ENCODE data around the gene PTPRD.

The PTPRD gene

DNA sequence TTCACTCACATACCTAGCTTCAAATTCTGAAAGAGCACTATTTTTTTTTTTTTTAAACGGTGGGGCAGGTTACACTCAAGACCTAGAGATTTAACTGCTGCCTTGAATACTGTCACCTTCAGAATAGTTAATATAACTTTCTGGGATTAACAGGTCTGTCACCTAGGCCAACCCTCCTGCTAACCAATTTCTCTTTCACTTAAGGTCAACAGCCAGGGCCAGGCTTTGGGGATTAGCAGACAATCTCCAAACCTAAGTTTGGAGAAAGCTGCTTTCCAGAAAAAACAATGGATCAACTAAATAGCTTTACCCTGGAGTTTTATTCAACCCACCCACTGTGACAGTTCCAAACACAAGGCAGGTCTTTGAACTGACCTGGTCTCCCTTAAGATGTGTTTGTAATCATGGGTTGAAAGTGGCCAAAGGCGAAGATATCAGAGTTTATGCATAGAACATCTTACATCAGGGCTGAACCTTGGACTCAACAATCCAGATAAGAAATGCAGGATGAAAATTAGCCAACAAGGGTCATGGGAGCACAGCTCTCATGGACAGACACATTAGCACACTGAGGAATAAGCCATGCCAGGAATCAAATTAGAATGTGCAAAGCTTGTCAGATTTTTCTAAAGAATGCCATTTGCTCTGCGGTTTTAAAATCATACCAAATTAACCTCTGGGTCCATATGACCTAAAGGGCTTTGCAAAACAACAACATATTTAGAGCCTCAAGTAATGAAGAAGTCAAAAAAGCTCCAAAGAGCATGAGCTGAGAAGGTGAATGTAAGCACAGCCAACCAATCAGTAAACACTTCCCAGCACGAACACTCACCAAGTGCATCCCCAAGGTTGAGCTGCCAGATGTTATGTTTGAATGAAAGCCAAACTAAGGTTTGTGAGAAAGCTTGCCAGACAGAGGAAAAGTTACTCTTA lies 2274.7 kb downstream of the PTPRD start:
- peak; percentile 33 for DNase-seq

DNA sequence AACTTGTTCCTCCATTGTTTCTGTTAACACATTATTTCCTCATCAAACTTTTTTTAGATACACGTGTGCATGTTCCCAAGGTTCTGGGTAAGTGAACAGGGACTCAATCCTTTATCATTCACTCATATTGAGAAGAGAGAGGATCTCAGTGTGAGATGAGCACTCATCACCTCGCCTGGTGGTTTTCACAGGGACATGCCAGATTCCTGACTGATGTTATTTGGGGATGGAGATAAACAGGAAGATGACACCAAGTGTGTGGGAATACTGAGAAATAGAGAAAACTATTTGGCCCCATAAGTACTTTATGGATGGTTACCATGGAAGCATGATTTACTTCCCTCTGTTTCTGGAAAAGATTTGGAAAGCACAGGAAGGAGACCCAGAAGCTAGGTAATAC lies 2279.9 kb downstream of the PTPRD start:
- DNase-seq = no peak

DNA sequence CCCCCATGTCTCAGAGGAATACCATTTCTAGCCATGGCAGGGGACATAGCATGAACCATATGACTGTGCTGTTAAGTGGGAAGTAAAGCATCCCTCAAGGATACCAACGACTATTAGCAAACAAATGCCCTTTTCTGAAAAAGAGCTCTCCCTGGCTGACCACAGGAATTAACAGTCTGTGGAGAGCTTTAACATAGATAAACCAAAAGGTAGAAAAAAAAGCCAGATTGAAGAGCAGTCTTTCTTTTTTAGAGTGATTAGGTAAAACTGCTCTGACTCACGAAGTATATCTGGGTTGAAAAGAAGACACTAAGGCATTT lies 2280.5 kb downstream of the PTPRD start:
- no peak for DNase-seq

GRCh38 chr9:8331507-8332330 lies 2281.1 kb downstream of the PTPRD start:
- no peak for DNase-seq

GRCh38 chr9:8329561-8330283 lies 2283.1 kb downstream of the PTPRD start:
- DNase-seq = no peak

DNA sequence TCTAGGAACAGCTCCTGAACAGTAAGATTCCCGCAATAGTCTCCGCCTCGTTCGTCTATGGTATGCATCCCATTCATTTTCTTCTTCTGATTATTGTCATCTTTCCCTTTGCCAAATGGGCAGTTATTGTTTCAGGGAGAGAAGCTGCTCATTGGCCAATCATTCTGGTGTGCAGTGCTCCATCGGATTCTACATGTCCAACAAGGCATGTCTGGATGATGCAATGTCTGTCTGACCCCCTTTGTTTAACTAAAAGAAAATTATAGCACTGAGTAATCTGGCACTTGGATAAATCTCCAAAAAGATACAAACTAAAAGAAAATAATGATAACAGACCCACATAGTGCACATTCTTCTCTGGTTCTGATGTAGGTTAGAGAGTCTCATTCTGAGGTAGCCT lies 2297.6 kb downstream of the PTPRD start:
- no peak for DNase-seq

GRCh38 chr9:8309258-8309657 lies 2303.5 kb downstream of the PTPRD start:
- no peak for DNase-seq

DNA sequence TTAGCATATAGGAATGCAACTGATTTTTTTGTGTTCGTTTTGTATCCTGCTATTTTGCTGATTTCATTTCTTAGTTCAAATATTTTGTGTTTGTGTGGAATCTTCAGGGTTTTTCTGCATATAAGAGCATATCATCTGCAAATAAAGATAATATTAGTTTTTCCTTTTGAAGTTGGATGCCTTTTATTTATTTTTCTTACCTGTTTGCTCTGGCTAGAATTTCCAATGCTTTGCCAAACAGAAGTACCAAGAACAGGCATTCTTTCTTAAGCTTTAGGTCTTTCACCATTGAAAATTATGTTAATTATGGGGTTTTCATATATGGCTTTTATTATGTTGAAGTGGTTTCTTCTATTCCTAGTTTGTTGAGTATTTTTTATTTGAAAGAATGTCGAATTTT lies 2308.1 kb downstream of the PTPRD start:
- no peak for DNase-seq

- no peak for DNase-seq
Measured at GRCh38 chr9:8301296-8301695, 2311.5 kb downstream of the PTPRD start.

DNA sequence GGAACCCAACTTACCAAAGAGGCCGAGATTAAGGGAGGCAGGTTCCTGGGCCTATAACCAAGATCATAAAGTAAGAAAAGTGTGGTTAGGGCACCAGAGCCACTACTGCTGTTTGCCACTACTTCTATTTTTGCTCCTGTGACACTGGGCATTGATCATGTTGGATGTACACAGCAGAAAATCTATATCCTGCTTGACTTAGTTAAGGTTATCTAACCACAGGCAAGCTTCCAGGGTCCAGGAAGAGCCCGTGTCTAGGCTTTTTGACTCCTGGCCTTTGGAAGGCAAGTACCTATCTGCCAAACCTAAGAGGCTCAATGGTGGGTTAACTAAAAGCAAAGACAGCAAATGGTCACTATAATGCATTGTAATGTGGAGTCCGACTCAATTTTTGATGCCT lies 2315.8 kb downstream of the PTPRD start:
- no peak for DNase-seq

DNA sequence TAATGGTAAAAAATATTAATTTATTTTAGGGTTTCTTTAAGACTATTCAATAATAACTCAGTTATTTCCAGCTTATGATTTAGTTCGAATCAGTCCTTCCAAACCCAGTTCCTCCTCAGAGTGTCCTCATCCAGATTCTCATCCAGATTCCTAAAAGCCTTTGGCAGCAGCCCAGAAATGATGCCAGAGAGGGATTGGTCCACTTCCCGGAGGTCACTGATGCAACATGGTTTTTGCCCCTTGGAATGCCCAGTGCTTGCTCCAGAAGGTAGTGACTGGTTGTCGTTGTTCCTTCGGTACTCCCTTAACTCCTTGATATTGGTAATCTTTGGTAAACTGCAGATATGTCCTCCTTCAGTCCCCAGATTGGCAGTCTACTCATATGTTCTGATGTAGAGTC lies 2320.1 kb downstream of the PTPRD start:
- no peak for DNase-seq

GRCh38 chr9:8289681-8290080 lies 2323.1 kb downstream of the PTPRD start:
- no peak for DNase-seq

DNA sequence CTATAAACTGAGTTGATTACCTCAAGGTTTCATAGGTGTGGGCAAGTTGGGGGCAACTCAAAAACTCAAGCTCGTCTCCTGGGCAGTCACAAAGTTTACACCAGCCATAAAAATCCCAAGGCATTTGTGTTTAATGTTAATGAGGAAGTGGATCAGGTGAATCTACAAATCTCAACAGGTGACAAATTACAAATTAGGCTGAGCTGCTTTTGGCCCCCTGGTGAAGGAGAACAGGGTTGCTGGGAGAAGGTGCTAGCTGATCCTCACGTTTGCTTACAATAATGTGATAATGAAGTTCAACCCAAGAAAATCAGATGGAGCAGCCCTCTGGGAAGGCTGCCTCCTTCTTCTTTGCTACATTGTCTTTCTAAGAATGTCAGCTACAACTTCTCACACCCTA lies 2324.8 kb downstream of the PTPRD start:
- DNase-seq = no peak

GRCh38 chr9:8287501-8287900 lies 2325.3 kb downstream of the PTPRD start:
- no peak for DNase-seq

- no peak for DNase-seq
Measured at GRCh38 chr9:8284884-8285283, 2327.9 kb downstream of the PTPRD start.

- no peak for DNase-seq
Measured at GRCh38 chr9:8282535-8282934, 2330.3 kb downstream of the PTPRD start.

- DNase-seq = no peak
Measured at GRCh38 chr9:8280811-8281210, 2332.0 kb downstream of the PTPRD start.

DNA sequence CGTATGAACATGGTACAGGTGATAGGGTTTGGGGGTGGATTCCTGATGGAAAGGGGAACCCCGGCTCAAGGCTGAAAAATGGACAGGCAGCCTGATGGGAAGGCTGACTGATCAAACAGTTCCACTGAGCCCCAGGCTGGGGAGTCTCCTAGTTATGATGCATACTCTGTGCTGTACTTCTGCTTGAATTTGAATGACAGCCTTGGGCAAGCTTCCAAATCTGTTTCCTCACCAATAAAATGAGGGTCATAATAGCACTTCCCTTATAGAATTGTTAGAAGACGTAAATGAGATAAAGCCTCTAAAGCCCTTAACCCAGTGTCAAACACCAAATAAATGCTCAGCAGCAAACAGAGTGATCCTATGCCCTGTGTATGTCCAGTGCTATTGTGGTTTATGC lies 2334.8 kb downstream of the PTPRD start:
- no peak for DNase-seq

- no peak for DNase-seq
Measured at GRCh38 chr9:8270235-8270634, 2342.6 kb downstream of the PTPRD start.

GRCh38 chr9:8268881-8269280 lies 2343.9 kb downstream of the PTPRD start:
- DNase-seq = no peak

- DNase-seq = no peak
Measured at GRCh38 chr9:8268216-8268878, 2344.5 kb downstream of the PTPRD start.

DNA sequence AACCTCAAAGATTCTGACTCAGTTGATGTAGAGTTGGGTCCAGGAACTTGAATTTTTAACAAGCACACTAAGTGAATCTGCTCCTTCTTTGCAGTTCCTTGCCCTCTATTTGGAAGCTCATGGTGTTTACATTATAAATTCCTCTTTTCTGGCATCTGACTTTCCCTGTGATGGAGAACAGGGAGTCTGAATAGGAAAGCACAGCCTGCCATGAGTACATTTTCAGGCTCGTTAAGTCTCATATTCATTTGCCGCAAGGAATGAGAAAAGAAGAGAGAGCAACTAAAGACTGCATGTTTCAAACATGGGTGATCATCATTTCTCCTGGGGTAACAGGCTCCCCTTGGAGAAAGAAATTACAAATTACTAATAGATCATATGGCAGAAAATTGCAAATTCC lies 2345.2 kb downstream of the PTPRD start:
- no peak for DNase-seq

DNA sequence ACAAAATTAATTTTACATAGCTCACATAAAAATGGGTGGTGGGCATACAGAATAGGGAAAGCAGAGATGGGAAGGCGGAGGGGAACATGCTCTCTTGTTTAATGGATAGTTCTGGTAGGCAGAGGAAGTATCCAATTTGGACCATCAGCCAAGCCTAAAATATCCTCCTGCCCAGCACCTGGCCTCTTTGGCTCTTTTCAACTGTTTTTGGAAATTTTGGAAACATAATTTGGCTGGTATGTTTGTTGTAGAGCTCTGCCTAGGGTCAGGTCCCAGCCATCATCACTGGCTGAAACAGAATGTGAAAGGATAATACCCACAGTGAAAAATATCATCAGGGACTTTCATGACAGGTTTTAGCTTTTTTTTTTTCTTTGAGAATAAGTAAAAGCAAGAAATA lies 2345.9 kb downstream of the PTPRD start:
- DNase-seq = no peak
